ENCODE results near the gene ACAT1. TPM values are rescaled to one million over a fixed set of nuclear protein-coding genes. Genes with fewer than 3 reads are reported as not detected.
"Not testable (repeated sequence)": the region's sequence is repeated elsewhere in the genome, so short reads cannot be mapped to it uniquely, and the experiment has no call there.

ACAT1 gene
- total RNA-seq, 1 donor from 2014 or later, result 112 TPM

DNA sequence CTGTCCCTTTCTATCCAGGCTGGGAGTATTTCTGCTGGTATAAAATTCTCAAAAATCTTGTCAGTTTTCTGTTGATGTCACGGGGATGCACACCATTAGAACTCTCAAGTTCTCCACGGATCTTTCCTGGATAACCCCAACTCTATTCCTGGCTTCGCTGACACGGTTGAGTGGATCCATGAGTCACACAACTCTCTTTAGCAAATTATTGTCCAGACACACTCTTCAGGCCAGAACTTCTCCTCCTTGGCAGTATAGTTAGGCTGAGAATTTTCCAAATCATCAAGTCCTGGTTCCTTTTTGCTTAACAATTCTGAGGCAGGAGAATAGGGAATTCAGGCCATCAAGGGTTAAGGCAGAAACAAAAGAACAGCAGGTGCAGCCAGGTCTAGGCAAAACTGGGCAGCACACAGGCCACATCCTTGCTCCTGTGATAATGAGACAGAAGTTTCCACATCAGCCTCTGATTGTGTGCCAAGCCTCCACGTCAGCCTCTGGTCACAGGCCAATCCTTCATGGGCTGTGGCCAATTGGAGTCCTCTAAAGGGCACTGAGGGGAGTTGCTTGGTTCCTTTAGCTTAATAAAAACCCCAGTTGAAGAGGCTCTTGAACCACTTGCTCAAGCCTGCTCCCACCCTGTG, 5.7 kb upstream of the ACAT1 start:
- Histone ChIP-seq H3K27me3 (ENCODE audit: control insufficient read depth in 3 of 3, insufficient read depth in 3 of 3, low read length in 3 of 3) (no peaks in the 10 kb centered on the region), H3K4me3 (ENCODE audit: low read length in 3 of 3) (peak overlapping the region in 1 of 3 donors; percentile 5), H3K9me3 (ENCODE audit: control insufficient read depth in 3 of 3, low read length in 3 of 3) (no peaks in the 10 kb centered on the region), H3K9ac (ENCODE audit: low read depth in 1 of 3, low read length in 3 of 3) (peak overlapping the region; percentile 27 to 47 (median 34)), H3K4me1 (ENCODE audit: control insufficient read depth in 3 of 3, insufficient read depth in 3 of 3, low read length in 3 of 3) (peaks cover 14 to 20% (median 16%) of the 10 kb centered on the region in 3 donors), H3K27ac (ENCODE audit: low read depth, low read length) (peak overlapping the region; percentile 85), H3K36me3 (ENCODE audit: control insufficient read depth in 3 of 3, insufficient read depth in 3 of 3, low read length in 3 of 3) (no peaks in the 10 kb centered on the region)

DNA sequence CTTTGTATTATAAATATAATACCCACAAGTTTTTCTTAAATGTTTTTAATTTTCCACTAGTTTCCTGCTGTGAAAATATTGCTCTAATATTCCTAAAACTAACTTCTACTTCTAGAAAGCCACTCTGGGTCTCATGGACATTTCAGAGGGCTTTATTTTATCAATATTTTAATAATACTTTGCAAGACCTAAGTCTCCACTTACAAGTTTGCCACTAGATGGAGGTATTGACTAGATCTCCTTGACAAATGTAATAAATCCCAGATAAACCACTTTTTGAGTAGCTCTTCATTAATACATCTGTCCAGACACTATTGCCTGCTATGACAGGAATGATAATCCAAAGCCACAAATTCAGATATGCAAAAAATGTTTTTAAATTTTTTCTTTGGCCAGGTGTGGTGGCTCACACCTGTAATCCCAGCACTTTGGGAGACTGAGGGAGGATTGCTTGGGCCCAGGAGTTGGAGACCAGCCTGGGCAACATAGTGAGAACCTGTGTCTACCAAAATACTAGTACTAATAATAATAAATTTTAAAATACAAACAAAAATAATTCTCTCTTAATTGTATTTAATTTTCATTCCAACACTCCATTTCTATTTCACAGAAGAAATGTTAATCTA, 3.5 kb upstream of the ACAT1 start:
- no peak overlapping the region for H3K4me3 ChIP-seq (ENCODE audit: low read length in 3 of 3)
- no peaks in the 10 kb centered on the region for H3K27me3 ChIP-seq (ENCODE audit: control insufficient read depth in 3 of 3, insufficient read depth in 3 of 3, low read length in 3 of 3)
- no peaks in the 10 kb centered on the region for H3K36me3 ChIP-seq (ENCODE audit: control insufficient read depth in 3 of 3, insufficient read depth in 3 of 3, low read length in 3 of 3)
- no peak overlapping the region for H3K9ac ChIP-seq (ENCODE audit: low read depth in 1 of 3, low read length in 3 of 3)
- peaks cover 20 to 30% (median 24%) of the 10 kb centered on the region in 3 donors for H3K4me1 ChIP-seq (ENCODE audit: control insufficient read depth in 3 of 3, insufficient read depth in 3 of 3, low read length in 3 of 3)
- no peaks in the 10 kb centered on the region for H3K9me3 ChIP-seq (ENCODE audit: control insufficient read depth in 3 of 3, low read length in 3 of 3)
- H3K27ac ChIP-seq (ENCODE audit: low read depth, low read length), result no peak overlapping the region

DNA sequence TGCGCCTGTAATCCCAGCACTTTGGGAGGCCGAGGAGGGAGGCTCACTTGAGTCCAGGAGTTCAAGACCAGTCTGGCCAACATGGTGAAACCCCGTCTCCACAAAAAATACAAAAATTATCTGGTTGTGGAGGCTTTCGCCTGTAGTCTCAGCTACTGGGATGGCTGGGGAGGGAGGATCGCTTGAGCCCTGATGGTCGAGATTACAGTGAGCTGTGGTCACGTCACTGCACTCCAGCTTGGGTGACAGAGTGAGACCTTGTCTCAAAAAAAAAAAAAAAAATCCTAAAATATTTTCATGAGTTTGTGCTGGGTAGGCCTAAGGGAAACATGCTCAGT, 462 bp upstream of the ACAT1 start:
- Histone ChIP-seq H3K27ac (ENCODE audit: low read depth, low read length) (peak overlapping the region; percentile 95), H3K4me1 (ENCODE audit: control insufficient read depth in 3 of 3, insufficient read depth in 3 of 3, low read length in 3 of 3) (peaks cover 30 to 36% (median 31%) of the 10 kb centered on the region in 3 donors), H3K9ac (ENCODE audit: low read depth in 1 of 3, low read length in 3 of 3) (peak overlapping the region; percentile 72 to 99 (median 90)), H3K4me3 (ENCODE audit: low read length in 3 of 3) (peak overlapping the region; percentile 81 to 88 (median 85))
- H3K9me3 ChIP-seq (ENCODE audit: control insufficient read depth in 3 of 3, low read length in 3 of 3); H3K27me3 ChIP-seq (ENCODE audit: control insufficient read depth in 3 of 3, insufficient read depth in 3 of 3, low read length in 3 of 3); H3K36me3 ChIP-seq (ENCODE audit: control insufficient read depth in 3 of 3, insufficient read depth in 3 of 3, low read length in 3 of 3): not testable (repeated sequence)

DNA sequence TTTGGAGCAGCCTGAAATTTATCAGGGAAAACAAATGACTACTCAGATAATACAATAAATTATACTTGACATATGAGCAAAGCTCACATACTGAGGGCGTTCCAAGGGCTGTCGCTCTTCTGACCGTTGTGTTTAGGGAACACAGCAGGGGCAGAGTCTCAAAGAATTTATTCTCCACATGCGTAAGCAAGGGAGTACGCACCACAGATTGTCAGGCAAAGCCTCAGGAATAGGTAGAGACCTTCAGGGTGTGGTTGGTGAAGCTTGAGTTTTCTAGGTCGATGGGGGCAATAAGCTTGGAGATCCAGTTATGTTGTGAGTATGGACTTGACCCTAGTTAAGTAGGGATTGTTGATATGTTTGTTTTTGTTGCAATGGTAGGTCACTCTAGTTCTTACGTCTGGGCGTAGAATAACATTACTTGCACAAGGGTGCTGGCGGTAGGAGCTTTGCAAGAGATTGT, 830 bp downstream of the ACAT1 start:
- peaks cover 0 to 4% (median 0%) of the 10 kb centered on the region in 3 donors for H3K36me3 ChIP-seq (ENCODE audit: control insufficient read depth in 3 of 3, insufficient read depth in 3 of 3, low read length in 3 of 3)
- no peaks in the 10 kb centered on the region for H3K27me3 ChIP-seq (ENCODE audit: control insufficient read depth in 3 of 3, insufficient read depth in 3 of 3, low read length in 3 of 3)
- peak overlapping the region; percentile 81 to 88 (median 85) for H3K4me3 ChIP-seq (ENCODE audit: low read length in 3 of 3)
- H3K4me1 ChIP-seq (ENCODE audit: control insufficient read depth in 3 of 3, insufficient read depth in 3 of 3, low read length in 3 of 3), result peaks cover 26 to 35% (median 28%) of the 10 kb centered on the region in 3 donors
- H3K9me3 ChIP-seq (ENCODE audit: control insufficient read depth in 3 of 3, low read length in 3 of 3), result no peaks in the 10 kb centered on the region
- H3K9ac ChIP-seq (ENCODE audit: low read depth in 1 of 3, low read length in 3 of 3), result peak overlapping the region; percentile 90 to 99 (median 93)
- peak overlapping the region; percentile 95 for H3K27ac ChIP-seq (ENCODE audit: low read depth, low read length)

DNA sequence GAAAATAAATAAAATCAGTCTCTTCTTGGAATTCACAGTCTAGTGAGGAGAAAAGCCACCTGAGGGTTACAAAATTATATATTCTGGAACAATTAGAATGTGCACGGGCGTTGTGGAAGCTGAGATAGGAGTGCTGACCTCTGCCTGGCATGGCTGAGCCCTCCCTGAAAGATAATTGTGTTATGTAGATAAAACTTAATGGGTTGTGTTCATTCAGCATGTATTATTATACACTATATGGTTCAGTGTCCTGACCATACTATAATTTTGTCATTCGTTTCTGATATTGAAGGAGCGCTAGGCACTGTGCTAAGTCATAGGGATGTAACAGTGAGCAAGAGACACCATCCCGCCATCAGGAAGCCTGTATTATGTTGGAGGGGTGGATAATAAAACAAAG, 3.7 kb downstream of the ACAT1 start:
- no peak overlapping the region for H3K4me3 ChIP-seq (ENCODE audit: low read length in 3 of 3)
- peaks cover 28 to 42% (median 31%) of the 10 kb centered on the region in 3 donors for H3K4me1 ChIP-seq (ENCODE audit: control insufficient read depth in 3 of 3, insufficient read depth in 3 of 3, low read length in 3 of 3)
- no peak overlapping the region for H3K9ac ChIP-seq (ENCODE audit: low read depth in 1 of 3, low read length in 3 of 3)
- no peaks in the 10 kb centered on the region for H3K27me3 ChIP-seq (ENCODE audit: control insufficient read depth in 3 of 3, insufficient read depth in 3 of 3, low read length in 3 of 3)
- no peaks in the 10 kb centered on the region for H3K9me3 ChIP-seq (ENCODE audit: control insufficient read depth in 3 of 3, low read length in 3 of 3)
- peaks cover 0 to 8% (median 8%) of the 10 kb centered on the region in 3 donors for H3K36me3 ChIP-seq (ENCODE audit: control insufficient read depth in 3 of 3, insufficient read depth in 3 of 3, low read length in 3 of 3)
- no peak overlapping the region for H3K27ac ChIP-seq (ENCODE audit: low read depth, low read length)

DNA sequence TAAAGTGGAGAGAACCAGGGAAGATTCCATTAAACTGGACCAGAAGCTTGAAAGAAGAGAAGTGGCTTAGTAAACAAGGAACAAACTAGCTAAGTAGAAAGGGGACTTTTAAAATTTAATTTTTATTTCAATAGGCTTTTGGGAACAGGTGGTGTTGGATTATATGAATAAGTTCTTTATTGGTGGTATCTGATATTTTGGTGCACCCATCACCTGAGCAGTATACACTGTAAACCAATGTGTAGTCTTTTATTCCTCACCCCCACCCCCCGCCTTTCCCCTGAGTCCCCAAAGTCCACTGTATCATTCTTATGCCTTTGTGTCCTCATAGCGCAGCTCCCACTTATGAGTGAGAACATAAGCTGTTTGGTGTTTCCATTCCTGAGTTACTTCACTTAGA, 7.4 kb downstream of the ACAT1 start:
- Histone ChIP-seq H3K4me3 (ENCODE audit: low read length in 3 of 3) (no peak overlapping the region), H3K9me3 (ENCODE audit: control insufficient read depth in 3 of 3, low read length in 3 of 3) (no peaks in the 10 kb centered on the region), H3K4me1 (ENCODE audit: control insufficient read depth in 3 of 3, insufficient read depth in 3 of 3, low read length in 3 of 3) (peaks cover 12 to 26% (median 22%) of the 10 kb centered on the region in 3 donors), H3K27me3 (ENCODE audit: control insufficient read depth in 3 of 3, insufficient read depth in 3 of 3, low read length in 3 of 3) (no peaks in the 10 kb centered on the region), H3K27ac (ENCODE audit: low read depth, low read length) (no peak overlapping the region), H3K36me3 (ENCODE audit: control insufficient read depth in 3 of 3, insufficient read depth in 3 of 3, low read length in 3 of 3) (peaks cover 4 to 18% (median 16%) of the 10 kb centered on the region in 3 donors), H3K9ac (ENCODE audit: low read depth in 1 of 3, low read length in 3 of 3) (no peak overlapping the region)

DNA sequence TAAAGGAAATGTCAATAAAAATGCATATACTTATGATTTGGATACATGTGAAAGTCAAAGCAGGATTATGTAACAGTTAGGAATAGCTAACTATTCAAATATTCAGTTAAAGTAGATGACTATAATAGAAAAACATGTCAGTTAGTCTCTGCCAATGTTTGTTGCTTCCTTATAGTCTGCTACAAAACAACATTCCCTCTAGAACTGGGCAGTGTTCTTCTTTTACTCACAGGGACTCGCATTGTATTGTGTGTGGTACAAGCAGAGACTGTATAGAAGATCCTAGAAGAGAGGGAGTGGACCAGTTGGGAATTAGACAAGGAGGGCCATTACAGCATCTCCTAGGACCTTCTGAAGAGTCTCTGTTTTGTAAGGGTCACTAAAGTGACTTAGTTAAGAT, 10.6 kb downstream of the ACAT1 start:
- Histone ChIP-seq H3K36me3 (ENCODE audit: control insufficient read depth in 3 of 3, insufficient read depth in 3 of 3, low read length in 3 of 3) (peaks cover 14 to 32% (median 25%) of the 10 kb centered on the region in 3 donors), H3K9me3 (ENCODE audit: control insufficient read depth in 3 of 3, low read length in 3 of 3) (no peaks in the 10 kb centered on the region), H3K4me3 (ENCODE audit: low read length in 3 of 3) (no peak overlapping the region), H3K27me3 (ENCODE audit: control insufficient read depth in 3 of 3, insufficient read depth in 3 of 3, low read length in 3 of 3) (no peaks in the 10 kb centered on the region), H3K27ac (ENCODE audit: low read depth, low read length) (no peak overlapping the region), H3K9ac (ENCODE audit: low read depth in 1 of 3, low read length in 3 of 3) (peak overlapping the region in 1 of 3 donors; percentile 12), H3K4me1 (ENCODE audit: control insufficient read depth in 3 of 3, insufficient read depth in 3 of 3, low read length in 3 of 3) (peaks cover 0 to 16% (median 14%) of the 10 kb centered on the region in 3 donors)

DNA sequence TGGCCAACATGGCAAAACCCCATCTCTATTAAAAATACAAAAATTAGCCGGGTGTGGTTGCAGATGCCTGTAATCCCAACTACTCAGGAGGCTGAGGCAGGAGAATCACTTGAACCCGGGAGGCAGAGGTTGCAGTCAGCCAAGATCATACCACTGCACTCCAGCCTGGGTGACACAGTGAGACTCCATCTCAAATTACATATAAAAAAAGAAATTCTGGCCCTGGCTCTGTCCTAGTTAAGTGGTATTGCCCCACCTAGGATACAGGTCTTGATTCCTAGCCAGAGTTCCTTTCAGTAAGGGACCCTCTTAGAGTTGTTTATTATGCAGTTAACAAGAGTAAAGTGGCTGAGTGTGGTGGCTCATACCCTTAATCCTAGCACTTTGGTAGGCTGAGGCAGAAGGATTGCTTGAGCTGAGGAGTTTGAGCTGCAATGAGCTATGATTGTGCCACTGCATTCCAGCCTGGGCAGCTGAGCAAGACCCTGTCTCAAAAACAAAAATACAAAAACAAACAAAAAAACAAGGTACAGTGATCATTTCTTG, 11.7 kb downstream of the ACAT1 start:
- not testable (repeated sequence) for H3K9me3 ChIP-seq (ENCODE audit: control insufficient read depth in 3 of 3, low read length in 3 of 3); H3K27me3 ChIP-seq (ENCODE audit: control insufficient read depth in 3 of 3, insufficient read depth in 3 of 3, low read length in 3 of 3); H3K9ac ChIP-seq (ENCODE audit: low read depth in 1 of 3, low read length in 3 of 3); H3K27ac ChIP-seq (ENCODE audit: low read depth, low read length); H3K4me3 ChIP-seq (ENCODE audit: low read length in 3 of 3); H3K4me1 ChIP-seq (ENCODE audit: control insufficient read depth in 3 of 3, insufficient read depth in 3 of 3, low read length in 3 of 3)
- peaks cover 18 to 31% (median 25%) of the 10 kb centered on the region in 3 donors for H3K36me3 ChIP-seq (ENCODE audit: control insufficient read depth in 3 of 3, insufficient read depth in 3 of 3, low read length in 3 of 3)

DNA sequence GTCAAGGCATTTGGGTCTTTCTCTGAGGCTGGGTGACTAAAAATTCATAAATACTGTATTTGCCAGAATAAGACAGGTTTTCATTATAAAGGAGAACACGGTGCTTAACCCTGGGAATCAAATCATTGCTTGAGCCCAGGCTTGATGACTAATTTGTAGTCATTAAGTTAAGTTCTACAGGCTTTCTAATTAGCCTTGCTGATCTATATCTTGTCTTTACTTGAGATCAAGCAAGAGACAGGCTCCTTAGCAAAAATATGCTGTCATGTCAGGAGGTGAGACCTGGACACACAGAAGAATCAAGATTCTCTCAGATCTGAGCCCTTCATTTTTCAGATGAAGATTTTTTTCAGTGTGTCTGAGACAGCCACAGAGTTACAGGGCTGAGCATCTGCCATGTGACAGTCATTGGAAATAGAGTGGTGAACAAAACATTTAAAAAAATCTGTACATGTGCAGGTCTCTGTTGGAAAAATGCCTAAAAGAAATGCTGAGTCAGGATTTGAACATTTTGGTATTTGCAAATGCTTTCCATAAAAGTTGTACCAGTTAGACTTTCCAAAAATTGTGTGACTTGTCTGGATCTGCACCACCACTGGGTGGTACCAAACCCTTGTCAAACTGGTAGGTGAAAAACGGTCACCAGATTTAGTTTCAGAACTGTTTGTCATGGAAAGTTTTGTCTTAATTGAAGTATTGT, 14.6 kb downstream of the ACAT1 start:
- H3K4me1 ChIP-seq (ENCODE audit: control insufficient read depth in 3 of 3, insufficient read depth in 3 of 3, low read length in 3 of 3), result peaks cover 0 to 9% (median 6%) of the 10 kb centered on the region in 3 donors
- no peak overlapping the region for H3K27ac ChIP-seq (ENCODE audit: low read depth, low read length)
- no peak overlapping the region for H3K9ac ChIP-seq (ENCODE audit: low read depth in 1 of 3, low read length in 3 of 3)
- no peaks in the 10 kb centered on the region for H3K27me3 ChIP-seq (ENCODE audit: control insufficient read depth in 3 of 3, insufficient read depth in 3 of 3, low read length in 3 of 3)
- H3K36me3 ChIP-seq (ENCODE audit: control insufficient read depth in 3 of 3, insufficient read depth in 3 of 3, low read length in 3 of 3), result peaks cover 32 to 50% (median 40%) of the 10 kb centered on the region in 3 donors
- H3K4me3 ChIP-seq (ENCODE audit: low read length in 3 of 3), result no peak overlapping the region
- no peaks in the 10 kb centered on the region for H3K9me3 ChIP-seq (ENCODE audit: control insufficient read depth in 3 of 3, low read length in 3 of 3)
